GF-D8 (cell line): Measurements from ENCODE around the gene CEP57L1.
"Not testable (repeated sequence)": the region's sequence is repeated elsewhere in the genome, so short reads cannot be mapped to it uniquely, and the experiment has no call there.

Experiments used
- DNase-seq: peaks from one replicate; lab custom pipeline; 2025; lab: John Stamatoyannopoulos, UW

The CEP57L1 gene

GRCh38 chr6:109073344-109074132, 21.8 kb upstream of the CEP57L1 start:
- DNase-seq, result peak; percentile 9

- DNase-seq, result no peak
Measured at GRCh38 chr6:109074133-109074415, 21.2 kb upstream of the CEP57L1 start.

- no peak for DNase-seq
Measured at GRCh38 chr6:109075934-109076333, 19.4 kb upstream of the CEP57L1 start.

- no peak for DNase-seq
Measured at GRCh38 chr6:109076377-109076776, 18.9 kb upstream of the CEP57L1 start.

- DNase-seq, result no peak
Measured at GRCh38 chr6:109079981-109080380, 15.3 kb upstream of the CEP57L1 start.

GRCh38 chr6:109081026-109081425, 14.3 kb upstream of the CEP57L1 start:
- no peak for DNase-seq

- DNase-seq, result no peak
Measured at GRCh38 chr6:109081516-109082187, 13.7 kb upstream of the CEP57L1 start.

- no peak for DNase-seq
Measured at GRCh38 chr6:109082188-109082577, 13.1 kb upstream of the CEP57L1 start.

GRCh38 chr6:109083657-109084056, 11.7 kb upstream of the CEP57L1 start:
- DNase-seq, result no peak

- not testable (repeated sequence) for DNase-seq
Measured at GRCh38 chr6:109084146-109084545, 11.2 kb upstream of the CEP57L1 start.

- DNase-seq, result no peak
Measured at GRCh38 chr6:109087661-109088264, 7.5 kb upstream of the CEP57L1 start.

- DNase-seq, result no peak
Measured at GRCh38 chr6:109088995-109089394, 6.3 kb upstream of the CEP57L1 start.

- no peak for DNase-seq
Measured at GRCh38 chr6:109091314-109092024, 3.8 kb upstream of the CEP57L1 start.

GRCh38 chr6:109092074-109092473, 3.2 kb upstream of the CEP57L1 start:
- DNase-seq, result no peak

GRCh38 chr6:109093732-109094415, 1.4 kb upstream of the CEP57L1 start:
- no peak for DNase-seq

- peak; percentile 64 for DNase-seq
Measured at GRCh38 chr6:109094416-109095035, 781 bp upstream of the CEP57L1 start, which contains the start of gene SESN1. TSS of gene SESN1 (minus strand) at chr6:109094846. CDS start at chr6:109094073, 773 bp downstream.

- DNase-seq, result no peak
Measured at GRCh38 chr6:109095835-109096084, 453 bp downstream of the CEP57L1 start.

GRCh38 chr6:109096208-109096607, 901 bp downstream of the CEP57L1 start:
- no peak for DNase-seq

- DNase-seq, result no peak
Measured at GRCh38 chr6:109097661-109098060, 2.4 kb downstream of the CEP57L1 start.

- DNase-seq, result no peak
Measured at GRCh38 chr6:109102762-109103161, 7.5 kb downstream of the CEP57L1 start.

- DNase-seq, result no peak
Measured at GRCh38 chr6:109103942-109104341, 8.6 kb downstream of the CEP57L1 start.

GRCh38 chr6:109104512-109104911, 9.2 kb downstream of the CEP57L1 start:
- no peak for DNase-seq
